Measurements from ENCODE around the gene RNF220. TPM values are rescaled to one million over a fixed set of nuclear protein-coding genes. Genes with fewer than 3 reads are reported as not detected.

The RNF220 gene
- total and polyA plus RNA-seq, 10 donors: 59.0 to 126 (median 71.7) TPM

DNA sequence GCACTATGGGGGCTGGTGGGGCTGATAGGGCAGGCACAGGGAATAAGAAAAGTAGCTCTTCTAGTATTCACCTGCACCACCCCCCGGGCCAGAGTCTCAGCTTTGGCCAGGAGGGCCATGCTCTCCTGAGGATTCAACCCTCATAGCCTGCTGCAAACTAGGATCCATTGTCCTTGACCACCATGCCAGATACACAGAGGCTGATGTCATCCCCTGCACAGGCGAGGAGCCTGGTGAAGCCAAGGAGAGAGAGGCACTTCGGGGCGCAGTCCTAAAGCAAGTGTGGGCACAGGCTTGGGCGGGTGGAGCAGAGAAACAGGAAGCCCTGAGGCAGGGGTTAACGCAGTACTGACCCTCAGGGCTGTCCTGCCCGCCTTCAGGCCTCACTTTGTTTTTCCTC is 239.8 kb downstream of the RNF220 start:
- no peaks in the 10 kb centered on the region for H3K9me3 ChIP-seq
- DNase-seq: no peak
- TF ChIP-seq, protein P1, sequence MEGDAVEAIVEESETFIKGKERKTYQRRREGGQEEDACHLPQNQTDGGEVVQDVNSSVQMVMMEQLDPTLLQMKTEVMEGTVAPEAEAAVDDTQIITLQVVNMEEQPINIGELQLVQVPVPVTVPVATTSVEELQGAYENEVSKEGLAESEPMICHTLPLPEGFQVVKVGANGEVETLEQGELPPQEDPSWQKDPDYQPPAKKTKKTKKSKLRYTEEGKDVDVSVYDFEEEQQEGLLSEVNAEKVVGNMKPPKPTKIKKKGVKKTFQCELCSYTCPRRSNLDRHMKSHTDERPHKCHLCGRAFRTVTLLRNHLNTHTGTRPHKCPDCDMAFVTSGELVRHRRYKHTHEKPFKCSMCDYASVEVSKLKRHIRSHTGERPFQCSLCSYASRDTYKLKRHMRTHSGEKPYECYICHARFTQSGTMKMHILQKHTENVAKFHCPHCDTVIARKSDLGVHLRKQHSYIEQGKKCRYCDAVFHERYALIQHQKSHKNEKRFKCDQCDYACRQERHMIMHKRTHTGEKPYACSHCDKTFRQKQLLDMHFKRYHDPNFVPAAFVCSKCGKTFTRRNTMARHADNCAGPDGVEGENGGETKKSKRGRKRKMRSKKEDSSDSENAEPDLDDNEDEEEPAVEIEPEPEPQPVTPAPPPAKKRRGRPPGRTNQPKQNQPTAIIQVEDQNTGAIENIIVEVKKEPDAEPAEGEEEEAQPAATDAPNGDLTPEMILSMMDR (IDR thresholded peaks at IDR 0.05 in 8 of 11, conservative IDR thresholded peaks at IDR 0.05 in 3 of 11): no peak
- TF ChIP-seq POLR2AphosphoS5 (IDR thresholded peaks at IDR 0.05) (no peak), POLR2A (IDR thresholded peaks at IDR 0.05) (no peak)
- H3K27ac ChIP-seq: peak overlapping the region in 2 of 8 donors; percentile 48 to 51
- no peaks in the 10 kb centered on the region for H3K27me3 ChIP-seq (replicated peaks in 1 of 7)
- H3K4me3 ChIP-seq: no peak overlapping the region
- intact Hi-C loops (cut with DNase I; ENCODE audit: low total_unique reads): no loop called here
- peaks cover 0 to 100% (median 100%) of the 10 kb centered on the region in 6 donors for H3K36me3 ChIP-seq
- WGBS, 5 donors: 88 to 93% (median 91%) methylated on average over 6 to 7 of the region's 7 CpGs
- peaks cover 0 to 3% (median 0%) of the 10 kb centered on the region in 6 donors for H3K4me1 ChIP-seq

DNA sequence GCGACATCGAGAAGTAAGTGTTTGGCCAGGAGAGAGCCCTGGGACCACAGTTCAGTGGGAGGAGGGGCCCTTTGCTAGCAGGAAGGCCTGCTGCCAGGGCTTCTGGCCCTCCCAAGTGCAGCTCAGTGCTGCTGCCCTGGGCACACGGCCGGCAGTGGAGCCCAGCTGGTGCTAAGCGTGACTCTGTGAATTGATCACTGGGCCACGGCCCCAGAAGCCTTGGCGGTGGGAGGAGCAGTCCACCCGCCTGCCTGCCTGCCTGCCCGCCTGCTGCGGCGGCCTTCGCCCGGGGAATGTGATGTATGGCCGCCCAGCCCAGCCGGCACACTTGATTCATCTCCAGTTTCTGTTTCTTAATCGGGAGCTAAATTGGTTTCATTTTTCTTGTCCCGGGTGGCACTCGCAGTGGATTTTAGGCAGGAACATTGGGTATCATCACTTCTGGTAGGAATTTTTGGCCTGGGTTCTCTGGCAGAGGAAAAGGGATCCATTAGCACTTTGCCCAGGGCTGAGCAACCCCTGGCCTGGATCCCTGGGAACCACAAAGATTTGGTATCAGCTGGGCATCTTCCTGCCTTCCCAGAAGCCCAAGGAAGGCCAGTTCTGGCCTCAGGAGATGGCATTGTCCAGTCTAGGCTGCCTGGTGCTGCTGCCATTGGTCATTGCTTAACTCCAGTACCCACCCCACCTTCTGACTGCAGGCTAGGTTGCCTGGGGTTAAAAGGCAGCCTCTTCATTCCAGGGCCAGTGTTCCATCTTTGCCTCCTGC is 240.6 kb downstream of the RNF220 start:
- intact Hi-C loops (cut with DNase I; ENCODE audit: low total_unique reads): no loop called here
- H3K27ac ChIP-seq: peak overlapping the region in 3 of 8 donors; percentile 19 to 51 (median 48)
- no peaks in the 10 kb centered on the region for H3K27me3 ChIP-seq (replicated peaks in 1 of 7)
- 85 to 93% (median 89%) methylated on average over 7 to 18 of the region's 18 CpGs for WGBS, 5 donors
- peak; percentile 10 to 53 (median 23) for TF ChIP-seq POLR2AphosphoS5 (IDR thresholded peaks at IDR 0.05)
- TF ChIP-seq, protein P1 (IDR thresholded peaks at IDR 0.05 in 8 of 11, conservative IDR thresholded peaks at IDR 0.05 in 3 of 11): no peak
- no peak for TF ChIP-seq POLR2A (IDR thresholded peaks at IDR 0.05)
- H3K36me3 ChIP-seq: peaks cover 0 to 100% (median 100%) of the 10 kb centered on the region in 6 donors
- DNase-seq: no peak
- peaks cover 0 to 3% (median 0%) of the 10 kb centered on the region in 6 donors for H3K4me1 ChIP-seq
- no peak overlapping the region for H3K4me3 ChIP-seq
- H3K9me3 ChIP-seq: no peaks in the 10 kb centered on the region

DNA sequence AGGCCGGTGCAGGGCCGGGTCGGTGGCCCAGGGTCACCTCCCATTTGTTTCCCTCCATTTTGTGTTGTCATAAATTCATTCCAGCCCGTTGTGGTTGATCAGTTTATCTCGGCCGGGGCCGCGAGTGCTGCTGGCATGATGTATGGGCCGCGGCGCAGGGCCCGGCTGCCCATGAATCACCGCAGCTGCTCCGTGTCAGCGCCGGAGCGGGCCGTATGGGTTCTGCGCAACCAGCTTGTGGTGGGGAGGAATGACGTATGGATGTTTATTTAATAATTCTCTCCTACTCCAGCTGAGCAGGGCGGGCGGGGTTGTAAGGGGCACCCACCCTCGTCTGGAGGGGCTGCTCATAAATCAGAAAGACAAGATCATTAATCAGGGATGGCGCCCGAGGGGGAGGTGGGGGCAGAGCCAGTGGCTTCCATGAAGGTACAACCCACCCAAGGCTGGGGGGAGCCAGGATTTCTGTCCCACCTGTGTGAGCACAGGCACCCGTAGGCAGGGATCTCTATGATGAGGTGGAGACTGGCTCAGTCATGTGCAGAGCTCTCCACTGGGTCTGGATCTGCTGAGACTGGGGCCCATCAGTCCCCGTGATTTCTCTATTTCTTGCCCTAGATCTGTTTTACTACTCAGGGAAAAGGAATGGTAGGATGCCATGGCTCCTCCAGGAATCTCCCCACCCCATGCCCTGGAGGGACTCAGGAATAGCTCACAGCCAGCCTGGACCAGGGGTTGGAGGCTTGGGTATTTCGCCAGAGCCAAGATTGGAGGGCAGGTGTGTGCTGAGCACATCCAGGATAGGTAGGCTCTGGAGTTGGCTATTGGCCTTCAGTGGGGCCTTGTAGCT is 241.4 kb downstream of the RNF220 start:
- no peak for DNase-seq
- intact Hi-C loops (cut with DNase I; ENCODE audit: low total_unique reads): no loop called here

More for the DNA sequence above, 241.4 kb downstream of the RNF220 start:
- TF ChIP-seq, protein P1 (IDR thresholded peaks at IDR 0.05 in 8 of 11, conservative IDR thresholded peaks at IDR 0.05 in 3 of 11): no peak
- peaks cover 0 to 100% (median 100%) of the 10 kb centered on the region in 6 donors for H3K36me3 ChIP-seq
- WGBS, 5 donors: 89 to 95% (median 94%) methylated on average over 27 to 28 of the region's 28 CpGs
- peaks cover 0 to under 1% (median 0%) of the 10 kb centered on the region in 6 donors for H3K4me1 ChIP-seq
- H3K9me3 ChIP-seq: no peaks in the 10 kb centered on the region
- no peaks in the 10 kb centered on the region for H3K27me3 ChIP-seq (replicated peaks in 1 of 7)
- H3K27ac ChIP-seq: peak overlapping the region in 2 of 8 donors; percentile 48 to 51
- H3K4me3 ChIP-seq: no peak overlapping the region

All from spleen (tissue), 11 donors.